Effector memory CD4-positive, alpha-beta T cell (primary cell): ENCODE results near the gene BCKDHA.

Experiments
- DNase-seq, 3 donors: peaks; one replicate each; pipeline ENCODE4 v3.0.0-alpha.2; 2020
- H3K27ac ChIP-seq: 2 replicates; pipeline ENCODE4 v1.7.0; 2013; ENCODE audit warnings: mild to moderate bottlenecking, low read length, moderate library complexity; ENCODE audit not compliant: insufficient read depth, poor library complexity, severe bottlenecking
- H3K27me3 ChIP-seq: replicated peaks from 2 replicates; pipeline ENCODE4 v1.7.0; 2013; ENCODE audit warnings: mild to moderate bottlenecking, low read length; ENCODE audit not compliant: insufficient read depth, control insufficient read depth, poor library complexity, severe bottlenecking
- H3K36me3 ChIP-seq: 2 replicates; pipeline ENCODE4 v1.7.0; 2013; ENCODE audit warnings: mild to moderate bottlenecking, low read length, moderate library complexity; ENCODE audit not compliant: control insufficient read depth, insufficient read depth
- H3K4me1 ChIP-seq: 2 replicates; pipeline ENCODE4 v1.7.0; 2013; ENCODE audit warnings: low read length, mild to moderate bottlenecking; ENCODE audit not compliant: control insufficient read depth, insufficient read depth, poor library complexity, severe bottlenecking
- H3K4me3 ChIP-seq: 2 replicates; pipeline ENCODE4 v1.7.0; 2013; ENCODE audit warnings: low read length, low read depth, mild to moderate bottlenecking; ENCODE audit not compliant: insufficient read depth, poor library complexity, severe bottlenecking
- H3K9me3 ChIP-seq: 2 replicates; pipeline ENCODE4 v1.7.0; 2013; ENCODE audit warnings: mild to moderate bottlenecking, low read length, moderate library complexity; ENCODE audit not compliant: control insufficient read depth

Gene BCKDHA

GRCh38 chr19:41443813-41444455, 46.3 kb downstream of the BCKDHA start:
- Histone ChIP-seq H3K27ac (no peak overlapping the region), H3K27me3 (no peaks in the 10 kb centered on the region), H3K4me3 (no peak overlapping the region), H3K36me3 (no peaks in the 10 kb centered on the region), H3K4me1 (no peaks in the 10 kb centered on the region), H3K9me3 (no peaks in the 10 kb centered on the region)
- DNase-seq = no peak

GRCh38 chr19:41445575-41445974, 48.0 kb downstream of the BCKDHA start:
- DNase-seq = no peak
- Histone ChIP-seq H3K36me3 (no peaks in the 10 kb centered on the region), H3K27me3 (no peaks in the 10 kb centered on the region), H3K27ac (no peak overlapping the region), H3K4me1 (no peaks in the 10 kb centered on the region), H3K4me3 (no peak overlapping the region), H3K9me3 (no peaks in the 10 kb centered on the region)

GRCh38 chr19:41447732-41448332, 50.2 kb downstream of the BCKDHA start:
- H3K27ac ChIP-seq = no peak overlapping the region
- no peaks in the 10 kb centered on the region for H3K4me1 ChIP-seq
- no peaks in the 10 kb centered on the region for H3K9me3 ChIP-seq
- H3K4me3 ChIP-seq = no peak overlapping the region
- DNase-seq = no peak
- H3K36me3 ChIP-seq = no peaks in the 10 kb centered on the region
- H3K27me3 ChIP-seq = no peaks in the 10 kb centered on the region

DNA sequence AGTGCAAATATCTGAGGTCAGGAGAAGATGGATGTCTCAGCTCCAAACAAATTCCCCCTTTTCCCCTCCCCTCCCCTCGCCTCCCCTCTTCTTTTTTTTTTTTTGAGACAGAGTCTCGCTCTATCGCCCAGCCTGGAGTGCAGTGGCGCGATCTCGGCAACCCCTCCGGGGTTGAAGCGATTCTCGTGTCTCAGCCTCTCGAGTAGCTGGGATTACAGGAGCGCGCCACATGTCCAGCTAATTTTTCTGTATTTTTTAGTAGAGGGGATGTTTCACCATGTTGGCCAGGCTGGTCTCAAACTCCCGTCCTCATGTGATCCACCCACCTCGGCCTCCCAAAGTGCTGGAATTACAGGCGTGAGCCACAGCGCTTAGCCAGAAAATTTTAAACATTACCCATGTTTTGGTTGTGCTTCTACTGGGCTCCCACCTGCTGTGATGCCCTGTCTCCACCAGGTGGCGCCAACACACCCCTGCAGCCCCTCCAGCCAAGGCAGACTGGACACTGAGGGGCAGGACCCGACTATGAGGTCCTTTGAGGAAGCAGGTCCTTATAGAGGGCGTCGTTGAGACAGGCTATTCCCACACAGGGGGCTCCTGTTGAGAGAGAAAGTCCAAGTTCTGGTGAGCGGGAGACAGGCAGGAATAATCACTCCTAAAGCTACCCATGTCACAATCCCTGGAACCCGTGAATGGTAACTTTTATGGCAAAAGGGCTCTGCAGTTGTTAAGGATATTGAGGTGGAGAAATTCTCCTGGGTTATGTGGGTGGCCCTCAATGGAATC, 51.7 kb downstream of the BCKDHA start:
- Histone ChIP-seq H3K9me3 (no peaks in the 10 kb centered on the region), H3K36me3 (no peaks in the 10 kb centered on the region), H3K27me3 (no peaks in the 10 kb centered on the region), H3K4me1 (no peaks in the 10 kb centered on the region), H3K27ac (no peak overlapping the region), H3K4me3 (peak overlapping the region; percentile 27)
- DNase-seq = peak; percentile 46 to 57 (median 47)

DNA sequence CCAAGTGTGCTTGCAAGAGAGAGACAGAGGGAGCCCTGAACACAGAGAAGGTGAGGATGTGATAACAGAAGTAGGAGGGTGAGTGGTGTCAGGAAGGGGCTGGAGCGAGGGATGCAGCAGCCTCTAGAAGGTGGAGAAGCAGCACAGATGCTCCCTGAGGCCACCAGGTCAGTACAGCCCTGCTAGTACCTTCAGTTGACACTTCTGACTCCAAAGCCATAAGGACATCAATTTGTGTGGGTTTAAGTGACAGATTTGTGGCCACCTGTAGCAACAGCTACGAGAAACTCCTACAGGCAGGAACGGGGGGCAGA, 52.2 kb downstream of the BCKDHA start:
- no peaks in the 10 kb centered on the region for H3K9me3 ChIP-seq
- no peaks in the 10 kb centered on the region for H3K36me3 ChIP-seq
- no peak overlapping the region for H3K27ac ChIP-seq
- H3K4me1 ChIP-seq = no peaks in the 10 kb centered on the region
- no peak for DNase-seq
- no peak overlapping the region for H3K4me3 ChIP-seq
- no peaks in the 10 kb centered on the region for H3K27me3 ChIP-seq

DNA sequence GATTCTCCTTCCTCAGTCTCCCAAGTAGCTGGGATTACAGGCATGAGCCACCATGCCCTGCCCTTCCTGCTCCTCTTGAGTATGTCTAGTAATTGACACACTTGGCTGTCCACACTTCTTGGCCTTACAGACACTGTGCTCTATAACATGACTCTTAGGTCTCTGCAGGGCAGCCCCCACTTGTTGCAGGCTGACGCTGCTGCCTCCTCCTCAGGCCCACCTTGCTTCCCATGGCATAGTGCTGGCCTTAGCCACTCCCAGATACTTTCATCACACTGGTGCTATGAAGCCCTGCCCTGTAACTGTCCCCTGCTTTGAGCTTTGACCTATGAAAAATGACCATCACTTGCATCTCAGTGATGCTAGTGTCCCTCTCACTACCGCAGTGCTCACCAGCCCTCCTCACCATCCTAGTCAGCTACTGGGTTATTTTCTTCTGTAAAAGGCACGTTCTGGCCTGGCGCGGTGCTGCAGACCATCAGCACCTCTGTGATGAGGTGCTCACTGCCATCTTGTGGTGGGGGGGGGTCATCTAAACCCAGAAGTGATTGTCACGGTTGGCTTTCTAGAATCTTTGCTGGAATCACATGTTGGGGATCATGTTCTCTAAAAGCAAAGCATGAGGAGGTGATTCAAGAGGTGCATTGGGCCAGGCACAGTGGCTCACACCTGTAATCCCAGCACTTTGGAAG, 55.1 kb downstream of the BCKDHA start:
- Histone ChIP-seq H3K36me3 (no peaks in the 10 kb centered on the region), H3K27ac (no peak overlapping the region), H3K27me3 (no peaks in the 10 kb centered on the region), H3K4me3 (no peak overlapping the region), H3K9me3 (no peaks in the 10 kb centered on the region), H3K4me1 (peaks cover 7% of the 10 kb centered on the region)
- DNase-seq = no peak

GRCh38 chr19:41455936-41456335, 58.3 kb downstream of the BCKDHA start:
- Histone ChIP-seq H3K4me3 (no peak overlapping the region), H3K36me3 (no peaks in the 10 kb centered on the region), H3K27ac (no peak overlapping the region), H3K27me3 (no peaks in the 10 kb centered on the region), H3K4me1 (peaks cover 7% of the 10 kb centered on the region), H3K9me3 (no peaks in the 10 kb centered on the region)
- DNase-seq = no peak

GRCh38 chr19:41456342-41456918, 58.8 kb downstream of the BCKDHA start:
- Histone ChIP-seq H3K27me3 (no peaks in the 10 kb centered on the region), H3K4me1 (peaks cover 7% of the 10 kb centered on the region), H3K9me3 (no peaks in the 10 kb centered on the region), H3K36me3 (no peaks in the 10 kb centered on the region), H3K27ac (no peak overlapping the region), H3K4me3 (no peak overlapping the region)
- DNase-seq = no peak

- H3K4me3 ChIP-seq = no peak overlapping the region
- no peak overlapping the region for H3K27ac ChIP-seq
- no peaks in the 10 kb centered on the region for H3K27me3 ChIP-seq
- peaks cover 7% of the 10 kb centered on the region for H3K4me1 ChIP-seq
- H3K36me3 ChIP-seq = no peaks in the 10 kb centered on the region
- no peaks in the 10 kb centered on the region for H3K9me3 ChIP-seq
- DNase-seq = no peak
These were observed 59.6 kb downstream of the BCKDHA start for GRCh38 chr19:41457241-41457640.
